Measurements from ENCODE around the gene ECPAS. TPM values are rescaled to one million over a fixed set of nuclear protein-coding genes. Genes with fewer than 3 reads are reported as not detected.

The ECPAS gene
- polyA plus RNA-seq, 1 donor (not counting 4 experiments of a cell fraction or from before 2014, with no cell fraction given): 53.5 TPM

DNA sequence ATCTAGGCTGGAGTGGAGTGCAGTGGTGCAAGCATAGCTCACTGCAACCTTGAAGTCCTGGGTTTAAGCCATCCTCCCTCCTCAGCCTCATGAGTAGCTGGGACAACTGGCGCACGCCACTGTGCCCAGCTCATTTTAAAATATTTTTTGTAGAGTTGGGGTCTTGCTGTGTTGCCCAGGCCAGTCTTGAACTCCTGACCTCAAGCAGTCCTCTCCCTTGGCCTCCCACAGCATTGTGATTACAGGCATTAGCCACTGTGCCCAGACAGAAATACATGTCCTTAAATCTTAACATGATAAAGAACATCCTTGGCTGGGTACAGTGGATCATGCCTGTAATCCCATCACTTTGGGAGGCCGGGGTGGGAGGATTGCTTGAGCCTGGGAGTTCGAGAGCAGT, 47.5 kb upstream of the ECPAS start:
- Histone ChIP-seq H3K27ac (ENCODE audit: control insufficient read depth, insufficient read depth, low read length) (no peak overlapping the region), H3K27me3 (ENCODE audit: control insufficient read depth, extremely low read depth, insufficient read depth, low read length) (no peaks in the 10 kb centered on the region), H3K9me1 (ENCODE audit: control insufficient read depth, extremely low read depth, insufficient read depth, low read length) (no peaks in the 10 kb centered on the region), H3K36me3 (ENCODE audit: control insufficient read depth in 2 of 2, extremely low read depth in 1 of 2, insufficient read depth in 2 of 2, low read length in 2 of 2) (no peaks in the 10 kb centered on the region), H2AFZ (ENCODE audit: control insufficient read depth, low read length) (no peak overlapping the region), H4K20me1 (ENCODE audit: control insufficient read depth, extremely low read depth, insufficient read depth, low read length) (no peaks in the 10 kb centered on the region), H3K4me3 (ENCODE audit: control insufficient read depth in 2 of 3, extremely low read depth in 1 of 3, insufficient read depth in 2 of 3, low read depth in 1 of 3, low read length in 3 of 3) (no peak overlapping the region), H3K4me2 (ENCODE audit: control insufficient read depth, extremely low read depth, insufficient read depth, low read depth, low read length) (no peak overlapping the region), H3K79me2 (ENCODE audit: control insufficient read depth, insufficient read depth, low read length) (no peaks in the 10 kb centered on the region), H3K4me1 (ENCODE audit: control insufficient read depth, extremely low read depth, insufficient read depth, low read length) (no peaks in the 10 kb centered on the region), H3K9me3 (ENCODE audit: control insufficient read depth, low read depth, low read length) (no peaks in the 10 kb centered on the region), H3K9ac (ENCODE audit: control insufficient read depth, extremely low read depth, insufficient read depth, low read length) (no peak overlapping the region)
- dilution Hi-C loops (cut with MboI; ENCODE audit: extremely low pct_ligation_motif_present, low sequenced_read_pairs): no loop called here
- DNase-seq (ENCODE audit: low read depth, low spot score) (no peak), FAIRE-seq (no peak)
- TF ChIP-seq, protein P1, sequence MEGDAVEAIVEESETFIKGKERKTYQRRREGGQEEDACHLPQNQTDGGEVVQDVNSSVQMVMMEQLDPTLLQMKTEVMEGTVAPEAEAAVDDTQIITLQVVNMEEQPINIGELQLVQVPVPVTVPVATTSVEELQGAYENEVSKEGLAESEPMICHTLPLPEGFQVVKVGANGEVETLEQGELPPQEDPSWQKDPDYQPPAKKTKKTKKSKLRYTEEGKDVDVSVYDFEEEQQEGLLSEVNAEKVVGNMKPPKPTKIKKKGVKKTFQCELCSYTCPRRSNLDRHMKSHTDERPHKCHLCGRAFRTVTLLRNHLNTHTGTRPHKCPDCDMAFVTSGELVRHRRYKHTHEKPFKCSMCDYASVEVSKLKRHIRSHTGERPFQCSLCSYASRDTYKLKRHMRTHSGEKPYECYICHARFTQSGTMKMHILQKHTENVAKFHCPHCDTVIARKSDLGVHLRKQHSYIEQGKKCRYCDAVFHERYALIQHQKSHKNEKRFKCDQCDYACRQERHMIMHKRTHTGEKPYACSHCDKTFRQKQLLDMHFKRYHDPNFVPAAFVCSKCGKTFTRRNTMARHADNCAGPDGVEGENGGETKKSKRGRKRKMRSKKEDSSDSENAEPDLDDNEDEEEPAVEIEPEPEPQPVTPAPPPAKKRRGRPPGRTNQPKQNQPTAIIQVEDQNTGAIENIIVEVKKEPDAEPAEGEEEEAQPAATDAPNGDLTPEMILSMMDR (optimal IDR thresholded peaks at IDR 0.05 in 1 of 3, IDR thresholded peaks at IDR 0.05 in 1 of 3, conservative IDR thresholded peaks at IDR 0.05 in 1 of 3; ENCODE audit: extremely low read depth in 1 of 3, insufficient read depth in 2 of 3, low read length in 3 of 3): no peak
- TF ChIP-seq EZH2 (IDR thresholded peaks at IDR 0.05; ENCODE audit: low read length): no peak

DNA sequence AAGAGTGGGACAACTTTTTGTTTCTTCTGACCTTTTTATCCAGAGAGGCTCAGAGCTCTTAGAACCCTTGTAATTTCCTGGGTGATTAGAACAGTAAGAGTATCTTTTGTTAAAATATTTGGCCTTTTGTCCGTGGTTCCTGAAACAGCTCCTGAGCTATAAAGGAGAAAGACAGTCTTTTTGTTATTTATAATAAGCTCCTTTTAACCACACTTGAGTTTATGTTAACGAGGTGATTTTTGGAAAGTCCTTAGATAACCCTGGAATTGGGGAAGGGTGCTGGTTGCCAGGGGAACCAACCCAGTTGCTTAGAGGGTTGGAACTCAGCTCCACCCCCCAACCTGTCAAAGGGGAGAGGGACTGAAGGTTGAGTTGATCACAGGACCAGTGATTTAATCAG, 45.6 kb upstream of the ECPAS start:
- Histone ChIP-seq H3K27ac (ENCODE audit: control insufficient read depth, insufficient read depth, low read length) (no peak overlapping the region), H3K79me2 (ENCODE audit: control insufficient read depth, insufficient read depth, low read length) (no peaks in the 10 kb centered on the region), H3K4me2 (ENCODE audit: control insufficient read depth, extremely low read depth, insufficient read depth, low read depth, low read length) (no peak overlapping the region), H3K4me1 (ENCODE audit: control insufficient read depth, extremely low read depth, insufficient read depth, low read length) (peaks cover 7% of the 10 kb centered on the region), H3K36me3 (ENCODE audit: control insufficient read depth in 2 of 2, extremely low read depth in 1 of 2, insufficient read depth in 2 of 2, low read length in 2 of 2) (no peaks in the 10 kb centered on the region), H3K9ac (ENCODE audit: control insufficient read depth, extremely low read depth, insufficient read depth, low read length) (no peak overlapping the region), H4K20me1 (ENCODE audit: control insufficient read depth, extremely low read depth, insufficient read depth, low read length) (no peaks in the 10 kb centered on the region), H3K9me3 (ENCODE audit: control insufficient read depth, low read depth, low read length) (no peaks in the 10 kb centered on the region), H3K4me3 (ENCODE audit: control insufficient read depth in 2 of 3, extremely low read depth in 1 of 3, insufficient read depth in 2 of 3, low read depth in 1 of 3, low read length in 3 of 3) (no peak overlapping the region), H2AFZ (ENCODE audit: control insufficient read depth, low read length) (no peak overlapping the region), H3K9me1 (ENCODE audit: control insufficient read depth, extremely low read depth, insufficient read depth, low read length) (no peaks in the 10 kb centered on the region), H3K27me3 (ENCODE audit: control insufficient read depth, extremely low read depth, insufficient read depth, low read length) (no peaks in the 10 kb centered on the region)
- FAIRE-seq: no peak
- DNase-seq (ENCODE audit: low read depth, low spot score): no peak
- dilution Hi-C loops (cut with MboI; ENCODE audit: extremely low pct_ligation_motif_present, low sequenced_read_pairs): no loop called here
- TF ChIP-seq EZH2 (IDR thresholded peaks at IDR 0.05; ENCODE audit: low read length): no peak

DNA sequence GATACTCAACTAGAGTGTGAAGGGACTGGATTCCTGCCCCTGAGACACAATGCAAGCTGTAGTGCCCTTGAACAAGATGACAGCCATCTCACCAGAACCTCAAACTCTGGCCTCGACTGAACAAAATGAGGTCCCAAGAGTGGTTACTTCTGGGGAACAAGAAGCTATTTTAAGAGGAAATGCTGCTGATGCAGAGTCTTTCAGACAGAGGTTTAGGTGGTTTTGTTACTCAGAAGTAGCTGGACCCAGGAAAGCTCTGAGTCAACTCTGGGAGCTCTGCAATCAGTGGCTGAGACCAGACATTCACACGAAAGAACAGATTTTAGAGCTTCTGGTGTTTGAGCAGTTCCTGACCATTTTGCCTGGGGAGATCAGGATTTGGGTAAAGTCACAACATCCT, 43.2 kb upstream of the ECPAS start:
- no peaks in the 10 kb centered on the region for H4K20me1 ChIP-seq (ENCODE audit: control insufficient read depth, extremely low read depth, insufficient read depth, low read length)
- no peaks in the 10 kb centered on the region for H3K79me2 ChIP-seq (ENCODE audit: control insufficient read depth, insufficient read depth, low read length)
- no peak overlapping the region for H3K4me2 ChIP-seq (ENCODE audit: control insufficient read depth, extremely low read depth, insufficient read depth, low read depth, low read length)
- DNase-seq (ENCODE audit: low read depth, low spot score): no peak
- H3K9ac ChIP-seq (ENCODE audit: control insufficient read depth, extremely low read depth, insufficient read depth, low read length): no peak overlapping the region
- no peaks in the 10 kb centered on the region for H3K9me1 ChIP-seq (ENCODE audit: control insufficient read depth, extremely low read depth, insufficient read depth, low read length)
- H3K9me3 ChIP-seq (ENCODE audit: control insufficient read depth, low read depth, low read length): no peaks in the 10 kb centered on the region
- no peak overlapping the region for H2AFZ ChIP-seq (ENCODE audit: control insufficient read depth, low read length)
- H3K4me3 ChIP-seq (ENCODE audit: control insufficient read depth in 2 of 3, extremely low read depth in 1 of 3, insufficient read depth in 2 of 3, low read depth in 1 of 3, low read length in 3 of 3): no peak overlapping the region
- H3K4me1 ChIP-seq (ENCODE audit: control insufficient read depth, extremely low read depth, insufficient read depth, low read length): peaks cover 7% of the 10 kb centered on the region
- no peaks in the 10 kb centered on the region for H3K36me3 ChIP-seq (ENCODE audit: control insufficient read depth in 2 of 2, extremely low read depth in 1 of 2, insufficient read depth in 2 of 2, low read length in 2 of 2)
- dilution Hi-C loops (cut with MboI; ENCODE audit: extremely low pct_ligation_motif_present, low sequenced_read_pairs): no loop called here
- H3K27me3 ChIP-seq (ENCODE audit: control insufficient read depth, extremely low read depth, insufficient read depth, low read length): no peaks in the 10 kb centered on the region
- TF ChIP-seq EZH2 (IDR thresholded peaks at IDR 0.05; ENCODE audit: low read length): no peak
- TF ChIP-seq, protein P1 (optimal IDR thresholded peaks at IDR 0.05 in 1 of 3, IDR thresholded peaks at IDR 0.05 in 1 of 3, conservative IDR thresholded peaks at IDR 0.05 in 1 of 3; ENCODE audit: extremely low read depth in 1 of 3, insufficient read depth in 2 of 3, low read length in 3 of 3): no peak
- FAIRE-seq: no peak
- H3K27ac ChIP-seq (ENCODE audit: control insufficient read depth, insufficient read depth, low read length): no peak overlapping the region
